HepG2 (cell line): ENCODE data around the gene EEPD1.

ENCODE experiments used
- MAX ChIP-seq: IDR thresholded peaks from 2 replicates; pipeline ENCODE4 v1.6.1; 2012; ENCODE audit warnings: inconsistent platforms
- SMAD1 ChIP-seq: sonication (generic); formaldehyde crosslinking; IDR thresholded peaks from 2 replicates; pipeline ENCODE4 v1.4.0; 2020; ENCODE audit warnings: missing genetic modification reagents, low read depth, mild to moderate bottlenecking, borderline replicate concordance
- TFDP1 ChIP-seq: IDR thresholded peaks from 2 replicates; pipeline ENCODE4 v1.6.1; 2016; ENCODE audit warnings: missing compliant biosample characterization, missing genetic modification reagents, borderline replicate concordance
- ZFP36 ChIP-seq: fragments of 150-350 bp; IDR thresholded peaks from 2 replicates; pipeline ENCODE4 v1.6.1; 2018; ENCODE audit warnings: borderline replicate concordance, low read length, low read depth; ENCODE audit not compliant: partially characterized antibody

- TF ChIP-seq MAX (no peak), TFDP1 (CRISPR knock-in tag) (no peak), SMAD1 (CRISPR knock-in tag) (no peak), ZFP36 (no peak)
Observed at GRCh38 chr7:36245684-36246299, 92.7 kb downstream of the EEPD1 start.
